DMS114 treated with DMSO at 0.1 percent for 48 hours (cell line): ENCODE measurements around the gene ZFP36L2.
A peak's percentile ranks its signal among the peaks of the same experiment; 100 is the strongest.

Source experiments
- DNase-seq: peaks from one replicate; lab custom pipeline; 2025; ENCODE audit not compliant: unreplicated experiment; lab: John Stamatoyannopoulos, UW

ZFP36L2 gene

DNA sequence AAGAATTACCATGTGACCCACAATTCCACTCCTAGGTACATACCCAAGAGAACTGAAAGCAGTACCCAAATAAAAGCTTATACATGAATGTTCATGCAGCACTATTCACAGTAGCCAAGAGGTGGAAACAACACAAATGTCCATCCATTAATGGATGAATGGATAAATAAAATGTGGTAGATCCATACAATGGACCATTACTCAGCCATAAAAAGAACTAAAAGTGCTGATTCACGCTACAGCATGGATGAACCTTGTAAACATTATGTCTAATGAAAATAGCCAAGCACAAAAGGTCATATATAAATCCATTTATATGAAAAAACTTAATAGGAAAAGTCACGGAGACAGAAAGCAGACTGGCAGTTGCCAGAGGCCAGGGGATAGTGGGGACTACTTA lies 23.6 kb upstream of the ZFP36L2 start:
- DNase-seq = no peak

DNA sequence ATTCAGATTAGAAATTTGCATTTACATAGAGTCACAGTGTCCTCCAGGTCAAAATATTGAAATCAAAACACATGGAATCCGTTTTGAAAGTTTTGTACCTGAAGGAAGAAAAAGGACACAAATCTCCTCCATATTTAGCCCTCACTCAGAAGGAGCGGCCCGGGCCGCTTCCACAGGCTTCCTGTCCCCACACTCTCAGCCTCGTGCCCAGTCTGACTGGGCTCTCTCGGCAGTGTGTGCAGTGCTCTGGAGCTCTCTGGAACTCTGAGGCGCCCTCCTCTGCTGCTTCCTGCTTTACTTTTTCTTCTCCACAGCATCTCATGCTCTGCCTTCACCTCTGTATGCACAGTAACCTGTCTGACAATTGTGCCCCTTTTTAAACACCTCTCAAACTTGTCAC lies 22.2 kb upstream of the ZFP36L2 start:
- DNase-seq = no peak

DNA sequence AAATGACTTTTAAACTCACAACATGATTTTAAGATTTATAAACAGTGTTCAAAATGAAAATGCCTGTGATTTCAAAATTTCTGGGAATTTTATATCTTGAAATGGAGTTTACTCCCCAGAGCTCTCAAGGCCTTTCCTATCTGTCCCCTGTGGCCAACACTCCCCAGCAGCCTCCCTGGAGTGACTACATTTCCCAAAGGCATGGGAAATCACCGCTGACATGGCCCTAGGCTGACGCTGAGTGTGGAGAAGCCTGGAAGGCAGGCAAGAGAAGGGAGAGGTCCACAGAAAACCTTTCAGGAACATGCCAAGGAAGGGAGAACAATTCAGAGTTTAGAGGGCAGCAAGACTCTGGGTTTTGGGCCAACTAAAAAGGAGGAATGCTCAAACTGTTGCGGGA lies 20.2 kb upstream of the ZFP36L2 start:
- no peak for DNase-seq

DNA sequence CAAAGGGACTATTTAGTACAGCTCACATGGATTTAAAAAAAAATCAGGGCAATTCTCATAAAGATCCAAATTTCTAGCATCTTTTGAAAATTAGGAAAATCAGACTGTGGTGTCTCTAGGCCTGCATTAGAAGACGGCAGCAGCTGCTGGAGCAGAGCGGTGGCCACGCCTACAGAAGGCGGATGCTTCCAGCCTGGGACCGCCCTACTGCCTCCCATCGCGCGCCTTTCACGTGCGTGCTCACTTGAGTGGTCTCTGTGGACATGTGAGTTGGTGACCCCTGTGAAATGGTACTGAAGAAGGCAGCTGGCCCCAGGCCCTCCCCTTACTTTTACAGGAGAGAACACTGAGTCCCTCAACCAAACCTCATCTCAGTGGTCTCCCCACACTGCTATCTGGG lies 15.2 kb upstream of the ZFP36L2 start:
- no peak for DNase-seq

DNA sequence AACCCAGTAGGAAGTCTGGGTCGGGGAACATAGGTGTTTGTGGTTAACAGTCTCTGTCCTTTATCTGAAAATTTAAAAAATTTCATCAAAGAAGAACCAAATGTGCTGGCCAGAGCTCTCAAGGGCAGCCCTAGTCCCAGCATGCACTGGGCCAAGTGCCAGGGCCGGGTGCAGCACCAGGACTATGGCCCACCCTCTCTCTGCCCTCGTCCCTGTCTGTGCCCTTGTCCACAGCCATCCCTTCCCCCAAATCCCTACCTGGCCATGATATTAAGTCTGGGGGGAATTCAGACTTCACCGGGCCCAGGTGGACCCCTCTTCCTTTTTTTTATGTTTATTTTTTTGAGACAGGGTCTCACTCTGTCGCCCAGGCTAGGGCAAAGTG lies 14.4 kb upstream of the ZFP36L2 start:
- DNase-seq = no peak

DNA sequence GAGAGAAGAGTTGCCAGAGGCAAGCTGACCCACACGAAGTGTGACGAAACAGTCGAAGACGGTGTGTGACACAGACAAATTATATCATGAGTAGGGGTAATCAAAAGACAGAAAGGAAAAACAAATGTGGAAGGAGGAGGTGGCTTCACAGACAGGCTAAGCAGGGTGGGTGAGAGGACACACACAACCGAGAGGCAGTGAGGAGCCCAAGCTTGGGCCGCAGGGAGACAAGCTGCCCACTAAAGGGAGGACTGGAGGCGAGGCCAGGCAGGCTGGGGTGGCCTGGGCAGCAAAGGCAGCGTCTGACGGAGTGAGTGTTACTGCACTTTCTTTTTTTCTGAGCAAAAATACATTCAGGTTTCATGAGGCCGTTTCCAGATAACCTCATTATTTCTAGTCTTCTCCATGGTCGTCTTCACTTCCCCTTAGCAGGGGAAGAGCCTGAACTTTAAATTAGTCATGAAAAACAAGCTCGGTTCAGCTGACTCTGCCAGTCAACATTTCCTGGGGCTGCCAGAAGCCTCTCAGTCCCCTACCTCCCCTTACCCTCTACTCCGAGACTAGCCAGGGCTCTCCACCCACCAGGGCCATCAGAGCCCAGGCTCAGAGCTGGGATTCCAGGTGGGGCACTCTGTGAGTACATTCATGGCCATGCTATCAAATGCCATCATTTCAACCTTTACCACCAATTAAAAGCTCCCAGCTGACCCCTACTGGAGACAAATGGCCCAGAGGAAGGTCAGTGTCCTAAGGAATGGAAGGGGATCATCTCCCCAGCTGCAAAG lies 13.8 kb upstream of the ZFP36L2 start:
- no peak for DNase-seq

DNA sequence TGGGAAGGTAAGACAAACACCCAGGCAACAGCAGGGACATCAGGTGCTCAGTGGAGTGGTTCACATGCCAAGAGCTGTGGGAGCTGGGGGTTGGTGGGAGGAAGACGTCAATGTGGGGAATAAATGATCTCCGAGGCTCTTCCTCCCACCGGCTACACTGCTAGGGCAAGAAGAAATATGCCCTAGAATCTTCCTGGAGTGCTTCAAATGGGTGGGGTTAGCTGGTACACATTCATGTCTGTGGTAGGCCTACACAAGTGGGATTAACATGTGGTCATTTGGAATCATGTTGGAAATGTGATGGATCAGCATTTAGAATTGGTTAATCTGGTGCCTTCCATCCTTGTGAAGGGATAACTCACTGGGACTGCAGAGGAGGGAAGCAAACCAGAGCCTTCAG lies 12.4 kb upstream of the ZFP36L2 start:
- no peak for DNase-seq

DNA sequence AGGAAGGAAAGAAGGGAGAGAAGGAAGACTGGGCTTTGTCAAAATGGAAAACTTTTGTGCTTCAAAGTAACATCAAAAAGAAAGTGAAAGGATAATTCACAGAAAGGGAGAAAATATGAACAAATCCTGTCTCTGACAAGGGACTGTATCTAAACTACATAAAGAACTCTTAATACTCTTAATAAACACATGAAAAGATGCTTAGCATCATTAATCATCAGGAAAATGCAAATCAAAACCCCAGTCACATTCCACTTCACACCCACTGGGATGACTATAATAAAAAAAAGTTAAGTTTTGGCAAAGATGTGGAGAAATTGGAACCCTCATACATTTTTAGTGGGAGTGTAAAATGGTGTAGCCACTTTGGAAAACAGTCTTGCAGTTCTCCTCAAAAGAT lies 11.8 kb upstream of the ZFP36L2 start:
- DNase-seq = no peak

DNA sequence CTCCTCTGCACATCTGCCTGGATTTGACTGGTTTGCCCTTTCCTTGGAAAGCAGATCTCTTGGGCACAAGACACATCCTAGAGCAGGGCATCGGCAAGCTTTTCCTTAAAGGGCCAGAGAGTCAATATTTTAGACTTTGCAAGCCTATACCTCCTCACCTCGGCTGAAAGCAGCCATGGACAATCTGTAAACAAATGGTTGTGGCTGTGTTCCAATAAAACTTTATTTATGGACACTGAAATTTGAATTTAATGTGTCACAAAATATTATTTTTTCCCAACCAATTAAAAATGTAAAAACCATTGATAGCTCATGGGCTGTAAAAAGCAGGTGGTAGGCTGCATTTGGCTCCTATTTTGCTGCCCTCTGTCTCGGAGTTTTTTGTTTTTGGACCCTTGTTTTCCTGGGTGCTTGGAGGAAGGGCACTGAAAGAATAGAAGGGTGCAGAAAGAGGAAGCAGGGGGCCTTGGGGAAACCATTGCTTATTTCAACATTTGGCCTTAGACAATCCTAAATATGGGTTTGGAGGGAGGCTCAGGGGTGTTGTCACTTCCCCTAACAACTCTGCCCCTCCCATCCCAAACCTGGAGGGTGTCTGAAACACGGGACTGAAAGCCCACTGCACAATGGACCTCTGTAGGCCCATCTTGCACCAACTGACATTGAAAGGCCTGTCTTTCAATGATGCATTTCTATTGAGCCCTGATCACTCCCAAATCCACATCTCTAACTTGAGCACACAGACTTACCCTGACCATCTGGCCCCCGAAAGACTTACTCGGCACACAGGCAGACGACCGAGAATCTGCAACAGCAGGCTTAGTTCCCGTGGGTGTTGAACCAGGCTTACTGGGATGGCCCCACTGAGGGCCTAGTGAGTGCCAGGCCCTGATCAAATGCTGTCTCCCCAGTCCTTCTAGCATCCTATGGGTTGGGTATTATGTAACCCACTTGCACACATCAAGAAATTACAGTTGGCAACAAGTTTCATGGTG lies 7.1 kb upstream of the ZFP36L2 start:
- DNase-seq = no peak

DNA sequence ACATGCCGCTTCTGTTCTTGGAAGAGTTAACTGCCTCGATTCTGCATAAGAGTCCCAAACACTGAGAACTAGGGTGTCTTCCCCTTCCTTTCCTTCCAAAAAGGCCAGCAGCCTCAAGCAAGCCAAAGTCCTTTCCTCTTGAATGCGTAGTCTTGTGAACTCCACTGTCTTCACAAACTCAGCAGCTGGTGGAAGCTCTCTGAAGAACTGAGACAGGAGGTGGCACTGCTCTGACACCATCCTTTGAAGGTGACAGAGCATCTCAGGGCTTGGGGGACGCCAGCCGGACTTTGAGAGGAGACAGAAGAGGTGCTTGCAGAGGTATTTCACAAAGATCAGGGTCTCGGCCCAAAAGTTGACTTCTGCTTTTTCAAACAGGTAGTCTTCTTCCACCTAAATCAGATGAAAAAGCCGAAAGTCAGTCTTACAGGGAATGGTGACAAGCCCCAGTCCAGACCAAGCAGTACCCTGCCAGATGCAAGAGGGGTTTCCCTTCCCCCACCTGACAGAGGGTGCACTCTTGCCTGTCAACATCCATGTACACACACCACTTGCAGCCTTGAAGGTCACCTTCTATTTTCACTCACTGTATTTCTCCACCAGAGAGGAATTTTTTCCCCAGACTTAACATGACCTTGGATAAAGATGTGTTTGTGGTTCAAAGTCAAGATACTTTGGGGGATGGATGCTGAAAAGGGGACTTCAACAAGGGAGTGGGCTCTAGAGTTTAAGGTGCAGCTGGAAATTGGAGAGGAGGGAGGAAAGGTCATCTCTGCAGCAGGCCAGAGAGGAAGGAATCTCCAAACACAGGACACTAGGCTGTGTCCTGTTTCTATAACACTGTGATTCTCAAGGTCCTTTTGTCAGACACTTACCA lies 4.8 kb upstream of the ZFP36L2 start:
- DNase-seq = no peak

DNA sequence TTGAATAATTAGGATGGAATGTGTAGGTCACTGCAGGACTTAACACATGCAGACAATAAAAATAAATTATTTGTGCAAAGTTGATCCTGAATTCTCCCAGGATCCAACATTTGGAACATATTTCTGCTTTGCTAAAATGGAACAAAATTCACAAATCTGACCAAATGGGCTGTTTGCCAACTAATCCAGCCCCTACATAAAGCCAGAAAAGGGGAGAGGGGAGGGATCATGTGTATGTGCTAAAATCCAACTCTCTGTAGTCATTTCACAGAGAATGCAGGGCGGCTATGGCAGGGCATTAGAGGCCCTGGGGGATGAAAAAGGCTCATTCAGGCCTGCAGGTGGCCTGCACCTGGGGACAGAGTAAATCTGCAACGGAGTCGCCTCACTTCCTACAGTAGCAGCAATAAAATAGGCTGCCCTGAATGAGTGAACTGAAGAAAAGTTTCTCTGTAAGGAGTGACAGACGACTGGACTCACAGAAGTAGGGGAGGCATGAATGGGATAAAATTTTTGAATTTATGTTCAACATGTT lies 4.0 kb upstream of the ZFP36L2 start:
- DNase-seq = no peak

DNA sequence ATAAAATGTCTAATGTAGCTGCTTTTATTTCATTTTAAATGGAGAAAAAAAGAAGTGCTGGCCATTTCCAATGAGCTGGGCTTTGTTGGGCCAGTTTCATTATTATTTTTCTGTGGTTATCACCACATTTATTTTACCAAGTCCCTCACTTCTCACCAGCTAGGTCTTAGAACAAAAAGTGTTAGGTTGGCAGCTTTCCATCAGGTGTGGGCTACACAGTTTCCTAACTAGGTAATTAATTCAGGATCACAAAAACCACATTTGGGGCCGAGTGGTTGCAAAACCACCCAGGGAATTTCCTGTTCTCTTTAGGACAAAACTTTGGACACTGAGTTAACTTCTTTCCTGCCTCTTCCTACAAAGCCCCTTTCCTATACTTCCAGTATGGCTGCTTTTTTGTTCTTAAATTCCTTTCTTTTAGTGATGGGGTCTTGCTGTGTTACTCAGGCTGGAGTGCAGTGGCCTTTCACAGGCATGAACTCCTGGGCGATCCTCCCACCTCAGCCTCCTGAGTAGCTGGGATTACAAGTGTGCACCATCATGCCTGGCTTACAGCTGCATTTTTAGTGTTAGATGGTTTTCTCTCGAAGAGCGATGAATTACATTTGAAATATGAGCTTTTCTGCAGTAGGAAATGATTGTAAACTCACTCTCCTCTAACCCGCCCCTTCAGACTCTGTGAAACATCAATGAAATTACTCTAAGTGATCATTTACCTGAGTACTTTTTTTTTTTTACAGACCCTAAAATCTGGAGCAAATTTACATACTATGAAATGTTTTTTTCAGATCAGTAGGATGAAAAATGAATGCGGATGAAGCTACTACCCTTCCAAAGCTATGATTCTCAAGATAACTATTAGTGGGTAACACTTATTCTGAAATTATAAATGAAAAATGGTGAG lies 2.6 kb upstream of the ZFP36L2 start:
- DNase-seq = no peak

DNA sequence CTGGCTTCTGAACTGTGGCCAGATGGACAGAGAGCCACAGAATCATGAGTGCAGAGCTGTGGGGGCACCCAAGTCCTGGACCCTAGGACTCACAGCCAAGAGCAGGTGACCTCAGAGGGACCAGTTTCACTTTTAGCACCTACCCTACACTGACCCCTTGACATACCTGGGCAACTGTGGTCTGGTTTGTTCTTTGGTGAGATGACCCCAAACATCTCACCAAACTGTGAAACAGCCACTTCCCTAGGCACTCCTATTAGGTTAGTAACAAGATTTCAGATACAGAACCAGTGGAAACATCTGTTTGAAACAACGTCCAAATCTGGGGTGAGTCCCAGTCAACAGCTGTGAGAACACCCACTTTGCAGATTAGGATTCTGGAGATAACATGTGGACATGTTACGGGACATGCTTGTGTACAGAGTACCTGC lies 1.9 kb upstream of the ZFP36L2 start:
- no peak for DNase-seq

DNA sequence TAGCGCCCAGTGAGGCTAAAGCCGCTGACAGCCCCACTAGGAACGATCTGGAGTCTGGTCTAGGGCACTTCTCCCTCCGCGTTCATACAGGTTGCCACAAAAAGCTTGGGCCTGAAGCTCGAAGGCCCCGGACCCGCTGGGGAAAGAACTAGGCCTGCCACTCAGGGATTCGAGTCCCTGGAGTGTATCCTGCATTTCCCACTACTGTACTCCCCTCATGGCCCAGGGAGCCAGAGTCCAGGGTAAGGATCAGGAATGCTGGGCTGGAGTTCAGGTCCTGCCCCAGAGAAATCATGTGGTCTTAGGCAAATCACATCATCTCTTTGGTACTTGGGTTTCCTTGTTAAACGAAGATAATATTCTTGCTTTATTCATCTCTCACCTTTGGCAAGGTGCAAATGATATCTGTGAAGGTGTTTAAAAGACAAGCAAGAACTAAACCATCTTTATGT lies 1.4 kb upstream of the ZFP36L2 start:
- peak; percentile 36 for DNase-seq

DNA sequence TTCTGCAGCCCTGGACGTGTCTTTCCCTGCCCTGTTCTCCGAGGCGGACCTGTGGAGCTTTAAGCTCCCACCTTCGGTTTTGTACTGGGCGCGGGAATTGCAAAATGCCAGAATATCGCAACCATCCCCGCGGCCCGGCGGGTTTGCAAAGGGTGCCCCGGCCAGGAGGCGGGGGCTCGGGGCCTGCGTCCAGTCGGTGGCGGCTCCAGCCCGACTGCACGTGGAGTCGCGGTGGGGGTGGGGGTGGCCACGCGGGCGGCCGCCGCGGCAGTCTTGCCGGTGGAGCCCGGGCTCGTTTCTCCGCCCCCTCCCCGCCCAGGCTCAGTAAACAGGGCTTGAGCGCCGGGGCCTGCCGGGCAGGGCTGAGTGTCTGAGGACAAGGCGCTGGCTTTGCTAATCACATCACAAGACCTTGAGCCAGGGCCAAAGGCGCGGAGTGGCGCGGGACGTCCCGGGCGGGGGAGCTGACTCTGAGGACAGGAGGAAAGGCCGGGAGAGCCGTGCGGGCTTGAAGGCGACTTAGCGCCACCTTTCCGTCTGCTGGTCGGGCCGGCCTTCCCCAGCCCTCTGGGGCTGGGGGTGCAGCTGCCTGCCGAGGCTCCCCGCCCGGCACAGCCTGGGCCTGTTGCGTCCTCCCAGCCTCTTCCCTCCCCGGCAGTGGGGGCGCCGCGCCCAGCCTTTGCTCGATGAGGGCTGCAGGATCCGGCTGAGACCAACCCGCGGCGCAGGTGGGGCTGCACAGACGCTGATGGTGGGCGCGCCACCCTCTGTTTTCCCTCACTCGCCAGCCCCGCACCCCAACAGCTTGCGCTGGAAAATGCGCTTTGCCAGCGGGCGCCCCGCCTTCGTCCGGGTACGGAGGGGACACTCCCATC lies 786 bp upstream of the ZFP36L2 start:
- DNase-seq = peak; percentile 16

DNA sequence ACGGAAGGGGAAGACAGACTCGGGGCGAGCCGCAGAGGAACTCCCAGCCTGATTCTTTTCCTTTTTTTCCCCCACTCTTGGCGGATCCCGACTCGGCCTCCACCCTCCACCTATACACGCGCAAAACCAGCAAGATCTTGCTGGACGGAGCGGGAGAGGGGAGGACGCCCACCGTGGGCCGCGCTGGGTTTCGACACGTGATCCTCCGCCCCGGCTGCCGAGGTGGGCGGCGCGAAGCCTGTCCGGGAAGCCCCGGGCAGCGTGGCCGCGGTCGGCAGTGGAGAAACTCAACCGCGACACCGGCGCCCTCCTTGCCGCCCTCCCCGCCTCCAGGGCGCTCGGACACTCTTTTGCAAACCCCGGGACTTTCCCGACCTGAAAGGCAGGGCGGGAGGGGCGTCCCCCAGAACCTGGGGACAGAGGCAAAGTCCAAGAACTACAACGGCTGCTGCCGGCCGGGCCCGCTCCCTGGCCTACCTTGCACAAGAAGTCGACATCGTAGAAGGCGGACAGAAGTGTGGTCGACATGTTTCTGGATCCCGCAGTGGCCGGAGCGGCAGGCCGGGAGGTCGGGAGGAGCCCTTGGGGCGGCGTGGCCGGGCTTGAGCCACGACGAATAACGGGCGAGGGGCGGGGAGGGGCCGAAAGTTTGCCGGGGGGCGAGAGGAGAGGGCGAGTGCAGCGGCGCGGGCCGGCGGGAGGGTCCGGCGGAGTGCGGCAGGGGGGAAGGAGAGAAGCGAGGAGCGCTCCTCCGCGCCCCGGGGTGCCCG lies 433 bp downstream of the ZFP36L2 start:
- DNase-seq = peak; percentile 17

DNA sequence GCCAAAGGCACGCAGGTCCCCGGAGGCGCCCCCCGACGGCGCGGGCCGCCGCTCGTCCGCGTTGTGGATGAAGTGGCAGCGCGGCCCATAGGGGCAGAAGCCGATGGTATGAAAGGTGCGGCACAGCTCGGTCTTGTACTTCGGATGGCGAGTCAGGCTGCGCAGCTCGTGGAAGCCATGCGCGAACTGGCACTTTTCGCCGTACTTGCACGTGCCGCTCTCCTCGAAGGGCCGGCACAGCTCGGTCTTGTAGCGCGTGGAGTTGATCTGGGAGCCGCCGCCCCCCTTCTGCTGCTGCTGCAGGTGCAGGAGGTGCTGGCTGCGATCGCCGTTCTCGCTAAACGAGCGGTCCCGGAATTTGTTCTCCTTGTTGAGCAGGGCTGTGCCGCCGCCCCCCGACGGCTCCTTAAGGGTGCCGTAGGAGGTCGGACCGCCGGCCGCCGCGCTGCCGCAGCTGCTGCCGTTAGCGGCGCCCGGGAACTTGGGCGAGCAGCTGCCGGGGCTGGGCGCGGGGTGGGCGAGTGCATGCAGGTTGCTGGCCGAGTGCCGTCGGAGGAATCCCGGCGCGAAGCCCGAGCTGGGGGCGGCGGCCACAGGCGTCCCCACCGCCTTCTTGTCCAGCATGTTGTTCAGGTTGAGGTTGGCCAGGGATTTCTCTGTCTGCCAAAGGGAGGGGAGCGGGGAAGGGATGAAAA lies 1.2 kb downstream of the ZFP36L2 start:
- DNase-seq = peak; percentile 18
